Measurements from ENCODE around the gene CHSY3.
"Not testable (repeated sequence)": the region's sequence is repeated elsewhere in the genome, so short reads cannot be mapped to it uniquely, and the experiment has no call there.

- TF ChIP-seq, protein P1, sequence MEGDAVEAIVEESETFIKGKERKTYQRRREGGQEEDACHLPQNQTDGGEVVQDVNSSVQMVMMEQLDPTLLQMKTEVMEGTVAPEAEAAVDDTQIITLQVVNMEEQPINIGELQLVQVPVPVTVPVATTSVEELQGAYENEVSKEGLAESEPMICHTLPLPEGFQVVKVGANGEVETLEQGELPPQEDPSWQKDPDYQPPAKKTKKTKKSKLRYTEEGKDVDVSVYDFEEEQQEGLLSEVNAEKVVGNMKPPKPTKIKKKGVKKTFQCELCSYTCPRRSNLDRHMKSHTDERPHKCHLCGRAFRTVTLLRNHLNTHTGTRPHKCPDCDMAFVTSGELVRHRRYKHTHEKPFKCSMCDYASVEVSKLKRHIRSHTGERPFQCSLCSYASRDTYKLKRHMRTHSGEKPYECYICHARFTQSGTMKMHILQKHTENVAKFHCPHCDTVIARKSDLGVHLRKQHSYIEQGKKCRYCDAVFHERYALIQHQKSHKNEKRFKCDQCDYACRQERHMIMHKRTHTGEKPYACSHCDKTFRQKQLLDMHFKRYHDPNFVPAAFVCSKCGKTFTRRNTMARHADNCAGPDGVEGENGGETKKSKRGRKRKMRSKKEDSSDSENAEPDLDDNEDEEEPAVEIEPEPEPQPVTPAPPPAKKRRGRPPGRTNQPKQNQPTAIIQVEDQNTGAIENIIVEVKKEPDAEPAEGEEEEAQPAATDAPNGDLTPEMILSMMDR (conservative IDR thresholded peaks at IDR 0.05 in 1 of 2, IDR thresholded peaks at IDR 0.05 in 1 of 2; ENCODE audit: low read depth in 1 of 2, low read length in 2 of 2) = not testable (repeated sequence)
- TF ChIP-seq EZH2 (IDR thresholded peaks at IDR 0.05; ENCODE audit: low read length, missing control alignments) = not testable (repeated sequence)
Observed at GRCh38 chr5:130226556-130226955, 322.3 kb downstream of the CHSY3 start.

Measured in fibroblast of lung (primary cell).